HG02884 (cell line): Measurements from ENCODE around the gene CT47A7.
A peak's percentile ranks its signal among the peaks of the same experiment; 100 is the strongest.
"Not testable (repeated sequence)": the region's sequence is repeated elsewhere in the genome, so short reads cannot be mapped to it uniquely, and the experiment has no call there.

Source experiments
- ATAC-seq: cut with Tn5 transposase; IDR thresholded peaks from one replicate; pipeline ENCODE4 v1.9.1; 2021; ENCODE audit warnings: mild to moderate bottlenecking, moderate library complexity; ENCODE audit not compliant: unreplicated experiment

CT47A7 gene

GRCh38 chrX:120956500-120956899, at the start of gene CT47A7:
CT47A7 (minus strand) TSS chrX:120956600; CDS start chrX:120956345, 255 bp downstream.
- ATAC-seq: not testable (repeated sequence)

GRCh38 chrX:121000589-121000988, 44.2 kb upstream of the CT47A7 start:
- no peak for ATAC-seq

- ATAC-seq: peak; percentile 67
Measured at GRCh38 chrX:120999413-120999812, 43.0 kb upstream of the CT47A7 start.

GRCh38 chrX:120985660-120986059, 29.3 kb upstream of the CT47A7 start, which contains the start of gene CT47A1:
CT47A1 (minus strand) TSS chrX:120985760; CDS start chrX:120985529, 231 bp downstream.
- ATAC-seq: not testable (repeated sequence)
